SK-N-SH (cell line): ENCODE results near the gene REG3G. TPM values are rescaled to one million over a fixed set of nuclear protein-coding genes. Genes with fewer than 3 reads are reported as not detected.
A peak's percentile ranks its signal among the peaks of the same experiment; 100 is the strongest.

ENCODE experiments used
- CTCF ChIA-PET: fragments of 300-600, 350-600 bp; formaldehyde crosslinking; extraction: SDS; loops from one replicate; lab custom pipeline; 2021; lab: Yijun Ruan, JAX
- POLR2A ChIA-PET: fragments of 350-600 bp; sonication (Branson Sonifier 250); formaldehyde crosslinking; extraction: SDS; loops from one replicate; lab custom pipeline; 2020; ENCODE audit warnings: antibody characterized with exemption, inconsistent platforms; lab: Yijun Ruan, JAX
- DNase-seq: peaks from one replicate; pipeline ENCODE4 v3.0.0; 2012
- H2AFZ ChIP-seq: fragments of 200-600 bp; sonication (generic); 2 replicates; pipeline ENCODE4 v1.8.1; 2016; ENCODE audit warnings: antibody characterized with exemption, mild to moderate bottlenecking, low read depth
- H3F3A ChIP-seq: fragments of 200-600 bp; sonication (generic); replicated peaks from 2 replicates; pipeline ENCODE3; 2016; ENCODE audit warnings: antibody characterized with exemption, mild to moderate bottlenecking; ENCODE audit not compliant: insufficient read depth
- H3K27ac ChIP-seq, 2 experiments: fragments of 200-500 bp in 1 of 2; fragments of 200-600 bp in 1 of 2; sonication (Bioruptor generic) in 1 of 2; sonication (generic), shearing (Covaris generic) in 1 of 2; 2 replicates each; pipeline versions ENCODE4 v1.5.1 to v1.6.1; 2014 to 2016; ENCODE audit warnings: low read depth in 2 of 2, inconsistent platforms in 1 of 2, low read length in 1 of 2, mild to moderate bottlenecking in 1 of 2, mixed read lengths in 1 of 2
- H3K27me3 ChIP-seq: fragments of 200-600 bp; sonication (generic), shearing (Covaris generic); 2 replicates; pipeline ENCODE4 v1.6.1; 2016; ENCODE audit warnings: mixed run types; ENCODE audit not compliant: insufficient read depth
- H3K36me3 ChIP-seq, 2 experiments: fragments of 200-500 bp in 1 of 2; fragments of 200-600 bp in 1 of 2; sonication (Bioruptor generic) in 1 of 2; sonication (generic) in 1 of 2; replicated peaks in 1 of 2; 2 replicates each; pipeline versions ENCODE3 to v1.5.1; 2014 to 2016; ENCODE audit warnings: low read length in 1 of 2, mild to moderate bottlenecking in 1 of 2; ENCODE audit not compliant: insufficient read depth in 2 of 2, control insufficient read depth in 1 of 2
- H3K4me1 ChIP-seq, 2 experiments: fragments of 200-500 bp in 1 of 2; fragments of 200-600 bp in 1 of 2; sonication (Bioruptor generic) in 1 of 2; sonication (generic), shearing (Covaris generic) in 1 of 2; 2 replicates each; pipeline versions ENCODE4 v1.5.1 to v1.6.1; 2014 to 2016; ENCODE audit warnings: low read depth in 1 of 2, low read length in 1 of 2, mixed run types in 1 of 2; ENCODE audit not compliant: insufficient read depth in 2 of 2, control insufficient read depth in 1 of 2
- H3K4me2 ChIP-seq: fragments of 200-600 bp; sonication (generic), shearing (Covaris generic); 2 replicates; pipeline ENCODE4 v1.6.1; 2017; ENCODE audit warnings: mixed run types
- H3K4me3 ChIP-seq, 2 experiments: fragments of 200-500 bp in 1 of 2; fragments of 200-600 bp in 1 of 2; sonication (Bioruptor generic) in 1 of 2; sonication (generic), shearing (Covaris generic) in 1 of 2; 2 replicates each; pipeline versions ENCODE4 v1.5.1 to v1.8.1; 2014 to 2016; ENCODE audit warnings: low read depth in 2 of 2, inconsistent platforms in 1 of 2, low read length in 1 of 2, mild to moderate bottlenecking in 1 of 2, mixed read lengths in 1 of 2, moderate library complexity in 1 of 2
- H3K79me2 ChIP-seq: fragments of 200-600 bp; sonication (generic); 2 replicates; pipeline ENCODE4 v1.8.1; 2017; ENCODE audit warnings: mild to moderate bottlenecking; ENCODE audit not compliant: insufficient read depth
- H3K9ac ChIP-seq: fragments of 200-600 bp; sonication (generic); 2 replicates; pipeline ENCODE4 v1.6.1; 2017; ENCODE audit warnings: mixed run types
- H3K9me2 ChIP-seq: fragments of 200-600 bp; sonication (generic); 2 replicates; pipeline ENCODE4 v1.6.1; 2017; ENCODE audit warnings: mixed run types
- H3K9me3 ChIP-seq: fragments of 200-600 bp; sonication (generic); 2 replicates; pipeline ENCODE4 v1.6.1; 2017; ENCODE audit warnings: mixed run types, mild to moderate bottlenecking, moderate library complexity
- H4K20me1 ChIP-seq: fragments of 200-600 bp; sonication (generic); 2 replicates; pipeline ENCODE4 v1.6.1; 2017; ENCODE audit warnings: mild to moderate bottlenecking, mixed run types; ENCODE audit not compliant: insufficient read depth
- CTCF ChIP-seq: fragments of 200-600 bp; sonication (generic); IDR thresholded peaks from 2 replicates; pipeline ENCODE4 v1.6.1; 2017; ENCODE audit warnings: antibody characterized with exemption, mild to moderate bottlenecking, moderate library complexity
- EP300 ChIP-seq, 2 experiments: IDR thresholded peaks; 2 replicates each; pipeline versions ENCODE4 v1.4.0 to v1.6.1; 2012; ENCODE audit warnings: borderline replicate concordance in 1 of 2, low read depth in 1 of 2, low read length in 1 of 2
- EZH2phosphoT487 ChIP-seq: fragments of 200-600 bp; sonication (generic); IDR thresholded peaks from 2 replicates; pipeline ENCODE4 v1.6.1; 2017; ENCODE audit warnings: low read depth, mixed run types, mild to moderate bottlenecking, antibody characterized with exemption, moderate library complexity, borderline replicate concordance
- GABPA ChIP-seq: IDR thresholded peaks from 2 replicates; pipeline ENCODE4 v1.4.0; 2012; ENCODE audit warnings: low read depth, mild to moderate bottlenecking
- RCOR1 ChIP-seq: fragments of 150-350 bp; IDR thresholded peaks from 2 replicates; pipeline ENCODE4 v1.6.1; 2017; ENCODE audit warnings: antibody characterized with exemption, low read length
- RXRA ChIP-seq: IDR thresholded peaks from 2 replicates; pipeline ENCODE4 v1.4.0; 2012; ENCODE audit warnings: low read depth, mild to moderate bottlenecking, borderline replicate concordance
- SIN3A ChIP-seq: IDR thresholded peaks from 2 replicates; pipeline ENCODE4 v1.6.1; 2012; ENCODE audit warnings: low read depth, mild to moderate bottlenecking, low read length, moderate library complexity, borderline replicate concordance
- WGBS: methylation state at CpG from one replicate; pipeline ENCODE4 v1.1.6; 2017; ENCODE audit warnings: low lambda C conversion rate; 5-methylcytosine and 5-hydroxymethylcytosine counted together
- polyA plus RNA-seq, 3 experiments: library from polyadenylated mRNA; depleted of rRNA; stranded (reverse); fragments of >200 nt; gene quantifications; 2 replicates each; pipeline ENCODE4 v1.2.3, GENCODE V29; 2012

REG3G gene
- polyA plus RNA-seq, 1 of the 3 experiments (the other 2 are of a cell fraction): not detected

DNA sequence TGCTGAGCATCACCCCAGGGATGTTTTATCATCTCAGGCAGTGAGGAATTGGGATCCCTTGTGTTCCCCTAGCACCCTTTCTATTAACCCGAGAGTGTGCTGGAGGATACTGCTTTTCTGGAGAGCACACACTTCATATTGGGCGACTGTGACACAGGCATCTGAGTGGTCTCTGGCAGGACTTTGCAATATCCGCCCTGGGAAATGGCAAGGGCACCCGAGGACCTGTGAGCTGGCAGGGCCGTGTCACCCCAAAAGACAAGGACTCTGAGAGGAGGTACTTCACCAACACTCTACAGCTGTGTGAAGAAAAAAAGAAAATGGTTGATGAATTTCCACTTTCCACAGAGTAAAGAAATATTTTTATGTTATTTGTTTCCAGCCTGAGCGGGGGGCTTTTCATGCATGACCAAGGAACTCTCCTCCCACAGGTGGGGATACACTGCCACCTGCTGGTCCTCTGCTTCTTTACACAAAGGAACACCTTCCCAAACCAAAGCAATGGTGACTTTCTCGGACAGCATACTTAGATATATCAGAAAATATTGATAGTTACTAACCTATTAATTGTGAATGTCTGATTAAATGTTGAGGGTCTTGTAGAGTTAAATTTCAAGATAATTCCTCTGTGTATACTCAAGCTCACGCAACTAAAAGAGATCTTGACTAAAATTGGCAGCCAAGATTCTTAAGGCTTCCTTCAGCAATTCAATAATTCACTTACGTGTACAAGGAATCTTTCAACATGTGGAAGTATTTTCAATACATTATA is 45.9 kb upstream of the REG3G start (continued):
- peak; percentile 77 for TF ChIP-seq CTCF

DNA sequence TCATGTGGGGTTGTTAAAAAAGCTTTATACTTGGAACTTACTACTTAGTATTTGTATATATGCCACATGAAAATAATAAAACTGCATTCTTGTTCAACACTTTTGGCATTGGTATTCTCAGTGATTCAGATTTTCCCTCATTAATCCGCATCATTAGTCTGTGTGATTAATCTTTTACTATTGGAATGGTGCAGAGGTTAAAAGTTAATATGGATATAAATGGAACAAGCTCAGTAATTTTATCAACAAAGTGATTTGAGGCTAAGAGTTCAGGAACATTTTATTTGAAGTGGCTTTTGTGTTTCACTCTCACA is 45.4 kb upstream of the REG3G start:
- Histone ChIP-seq H3K4me3 (no peak overlapping the region), H3K9ac (no peak overlapping the region), H3F3A (no peaks in the 10 kb centered on the region), H2AFZ (no peak overlapping the region), H4K20me1 (no peaks in the 10 kb centered on the region), H3K4me1 (peaks cover 0 to 3% of the 10 kb centered on the region in 2 experiments; a peak in 1 of 4 replicates), H3K79me2 (no peaks in the 10 kb centered on the region), H3K27me3 (no peaks in the 10 kb centered on the region), H3K9me2 (no peaks in the 10 kb centered on the region), H3K27ac (no peak overlapping the region), H3K9me3 (0 out of 2 replicates have a peak, but pooled peaks cover 5% of the 10 kb centered on the region), H3K36me3 (no peaks in the 10 kb centered on the region), H3K4me2 (no peak overlapping the region)
- ChIA-PET POLR2A (no interaction called here), CTCF (interaction anchor here (0.7 to 3.9 kb wide), 11 partner anchors 9 to 1459 kb away, joined by 3 to 24 read pairs (median 6); partner anchors contain the start of gene LRRTM4)
- no peak for TF ChIP-seq EZH2phosphoT487
- no peak for TF ChIP-seq RCOR1
- no peak for DNase-seq
- WGBS: 26% methylated on average over 1 of the region's 1 CpG

DNA sequence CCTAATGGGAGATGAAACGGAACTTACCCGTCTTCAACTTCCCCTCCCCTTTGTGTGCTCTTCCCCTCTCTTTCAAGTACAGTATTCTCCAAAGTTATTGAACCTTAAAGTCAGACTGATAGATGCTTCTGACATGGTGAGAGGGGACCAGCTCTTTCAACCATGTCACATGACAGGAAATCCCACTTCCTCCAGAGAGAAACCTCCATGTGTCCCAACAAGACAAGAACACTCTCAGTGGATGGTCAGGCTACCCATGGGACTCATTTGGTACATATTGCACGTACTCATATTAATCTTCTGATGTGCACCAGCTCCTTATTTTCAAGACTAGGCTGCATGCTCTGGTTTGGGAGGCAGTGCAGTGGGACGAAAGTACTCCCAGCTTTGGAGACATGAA is 44.6 kb upstream of the REG3G start:
- Histone ChIP-seq H4K20me1 (no peaks in the 10 kb centered on the region), H3K4me2 (no peak overlapping the region), H3K4me3 (no peak overlapping the region), H3K9me2 (no peaks in the 10 kb centered on the region), H3K9me3 (0 out of 2 replicates have a peak, but pooled peaks cover 5% of the 10 kb centered on the region), H3K79me2 (no peaks in the 10 kb centered on the region), H3K9ac (no peak overlapping the region), H3K4me1 (peaks cover 0 to 3% of the 10 kb centered on the region in 2 experiments; a peak in 1 of 4 replicates), H2AFZ (no peak overlapping the region), H3K27me3 (no peaks in the 10 kb centered on the region), H3K36me3 (no peaks in the 10 kb centered on the region)
- POLR2A ChIA-PET: no interaction called here
- no peak for DNase-seq
- 40% methylated on average over 4 of the region's 4 CpGs for WGBS
- no peak for TF ChIP-seq EP300 (IDR thresholded peaks at IDR 0.05; ENCODE audit: borderline replicate concordance in 1 of 2, low read depth in 1 of 2, low read length in 1 of 2)
- TF ChIP-seq RXRA: no peak
- no peak for TF ChIP-seq GABPA
- no peak for TF ChIP-seq SIN3A
- TF ChIP-seq, all 33 proteins: peak for 0
- Histone ChIP-seq H3K27ac (no peak overlapping the region), H3F3A (no peaks in the 10 kb centered on the region)
- CTCF ChIA-PET: interaction anchor here (0.7 to 3.9 kb wide), 9 partner anchors 8 to 1877 kb away, joined by 3 to 24 read pairs (median 7); partner anchors contain the start of gene LRRTM4
